Islet precursor cell (in vitro differentiated cells): ENCODE measurements around the gene ACSS2.

Experiments used
- DNase-seq: peaks from one replicate; pipeline ENCODE4 v3.0.0-alpha.2; 2018

ACSS2 gene

GRCh38 chr20:34876406-34877282 is at the start of gene ACSS2:
Gene ACSS2 (plus strand): TSS chr20:34876612. CDS start chr20:34876646, 34 bp downstream.
- no peak for DNase-seq

DNA sequence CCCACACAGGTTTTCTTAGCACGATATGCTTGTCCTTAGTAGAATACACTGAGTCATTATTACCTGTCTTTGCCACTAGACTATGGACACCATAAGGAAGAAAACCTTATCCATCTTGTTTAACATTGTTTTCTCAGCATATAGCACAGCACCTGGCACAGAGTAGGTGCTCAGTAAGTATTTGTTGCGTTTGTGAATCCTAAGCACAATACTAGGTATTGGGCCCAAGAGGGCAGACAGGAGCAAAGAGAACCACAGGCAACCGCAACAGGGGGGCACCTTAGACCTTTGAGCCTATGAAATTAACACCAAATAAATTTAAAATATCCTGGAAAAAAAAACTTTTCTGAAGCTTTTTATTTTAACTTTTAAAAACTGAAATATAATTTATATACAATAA is 47.2 kb upstream of the ACSS2 start:
- no peak for DNase-seq

DNA sequence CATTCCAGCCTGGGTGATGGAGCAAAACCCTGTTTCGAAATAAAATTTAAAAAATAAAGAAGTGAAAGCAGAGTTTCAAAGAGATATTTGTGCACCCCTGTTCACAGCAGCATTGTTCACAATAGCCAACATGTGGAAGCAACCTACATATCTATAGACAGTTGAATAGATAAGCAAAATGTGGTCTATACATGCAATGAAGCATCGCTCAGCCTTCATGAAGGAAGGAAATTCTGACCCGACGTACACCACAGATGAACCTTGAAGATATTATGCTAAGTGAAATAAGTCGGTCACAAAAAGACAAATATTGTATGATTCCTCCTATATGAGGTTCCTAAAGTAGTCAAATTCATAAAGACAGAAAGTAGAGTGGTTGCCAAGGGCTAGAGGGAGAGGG is 44.5 kb upstream of the ACSS2 start:
- DNase-seq: no peak

GRCh38 chr20:34834459-34834893 is 41.9 kb upstream of the ACSS2 start:
- no peak for DNase-seq

DNA sequence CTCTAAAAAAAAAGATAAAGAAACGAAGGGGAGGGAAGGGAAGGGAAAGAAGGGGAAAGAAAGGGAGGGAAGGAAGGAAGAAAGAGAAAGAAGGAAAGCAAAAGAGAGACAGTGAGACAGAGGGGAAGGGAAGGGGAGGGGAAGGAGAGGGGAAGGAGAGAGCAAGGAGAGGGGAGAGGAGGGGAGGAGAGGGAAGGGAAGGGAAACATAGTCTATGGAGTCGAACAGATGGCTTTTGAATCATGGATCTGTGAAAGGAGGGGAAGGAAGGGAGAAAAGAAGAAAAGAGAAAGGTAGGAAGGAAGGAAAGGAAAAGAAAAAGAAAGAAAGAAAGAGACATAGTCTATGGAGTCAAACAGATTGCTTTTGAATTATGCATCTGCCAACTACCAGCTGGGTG is 34.3 kb upstream of the ACSS2 start:
- DNase-seq: no peak

DNA sequence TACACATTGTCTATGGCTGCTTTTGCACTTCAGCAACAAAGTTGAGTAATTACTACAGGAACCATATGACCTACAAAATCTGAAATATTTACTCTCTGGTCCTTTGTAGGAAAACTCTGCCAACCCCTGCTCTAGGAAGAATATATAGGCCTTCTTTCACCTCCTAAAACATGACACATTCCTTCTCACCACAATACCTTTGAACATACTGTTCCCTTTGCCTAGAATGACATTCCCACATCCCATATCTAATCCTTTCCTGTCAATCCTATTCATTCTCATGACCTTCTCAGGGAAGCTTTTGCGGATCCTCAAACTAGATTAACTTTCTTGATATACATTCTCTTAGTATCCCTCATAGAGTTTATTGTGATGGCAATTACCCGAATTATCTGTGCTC is 33.0 kb upstream of the ACSS2 start:
- no peak for DNase-seq

DNA sequence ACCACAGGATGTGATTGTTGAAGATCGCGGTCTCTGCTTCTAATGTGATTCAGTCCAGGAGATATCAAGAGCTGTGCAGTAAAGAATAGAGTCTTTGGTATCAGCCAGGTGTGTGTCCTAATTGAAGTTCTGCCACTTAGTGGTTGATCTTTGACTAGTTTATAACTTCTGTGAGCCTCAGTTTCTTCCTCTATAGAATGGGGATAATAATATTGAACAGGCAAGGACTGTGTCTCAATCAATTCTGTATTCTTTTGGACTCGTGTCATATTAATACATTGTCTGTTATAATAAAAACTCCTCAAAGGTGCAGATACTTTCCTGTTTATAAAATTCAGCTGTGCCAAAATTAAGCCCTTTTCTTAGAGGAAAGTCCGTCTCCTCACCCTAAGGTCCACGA is 27.8 kb upstream of the ACSS2 start:
- DNase-seq: no peak

DNA sequence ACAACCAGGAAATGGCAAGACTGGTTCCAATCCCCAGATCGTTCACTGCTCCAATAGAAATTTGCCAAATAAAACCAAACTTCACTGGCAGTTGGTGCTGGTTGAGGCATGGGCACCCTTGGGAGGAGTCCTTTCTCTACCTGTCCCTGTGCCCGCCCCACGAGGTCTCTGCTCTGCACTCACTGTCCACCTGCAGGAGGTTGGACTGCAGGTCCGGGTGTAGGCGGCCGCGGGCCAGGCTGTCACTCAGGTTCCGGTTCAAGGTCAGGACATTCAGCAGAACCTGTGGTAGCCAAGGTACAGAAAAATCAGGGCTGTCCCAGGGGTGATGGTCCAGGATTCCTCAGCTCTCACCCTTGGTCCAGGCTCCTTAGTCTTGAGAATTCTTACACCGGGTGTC is 26.6 kb upstream of the ACSS2 start:
- no peak for DNase-seq

- DNase-seq: no peak
Measured at GRCh38 chr20:34850969-34851368, 25.4 kb upstream of the ACSS2 start.

GRCh38 chr20:34852298-34852697 is 24.1 kb upstream of the ACSS2 start:
- DNase-seq: no peak

GRCh38 chr20:34859367-34859766 is 17.0 kb upstream of the ACSS2 start:
- DNase-seq: peak; percentile 42

GRCh38 chr20:34859826-34860545 is 16.4 kb upstream of the ACSS2 start:
- DNase-seq: peak; percentile 35

DNA sequence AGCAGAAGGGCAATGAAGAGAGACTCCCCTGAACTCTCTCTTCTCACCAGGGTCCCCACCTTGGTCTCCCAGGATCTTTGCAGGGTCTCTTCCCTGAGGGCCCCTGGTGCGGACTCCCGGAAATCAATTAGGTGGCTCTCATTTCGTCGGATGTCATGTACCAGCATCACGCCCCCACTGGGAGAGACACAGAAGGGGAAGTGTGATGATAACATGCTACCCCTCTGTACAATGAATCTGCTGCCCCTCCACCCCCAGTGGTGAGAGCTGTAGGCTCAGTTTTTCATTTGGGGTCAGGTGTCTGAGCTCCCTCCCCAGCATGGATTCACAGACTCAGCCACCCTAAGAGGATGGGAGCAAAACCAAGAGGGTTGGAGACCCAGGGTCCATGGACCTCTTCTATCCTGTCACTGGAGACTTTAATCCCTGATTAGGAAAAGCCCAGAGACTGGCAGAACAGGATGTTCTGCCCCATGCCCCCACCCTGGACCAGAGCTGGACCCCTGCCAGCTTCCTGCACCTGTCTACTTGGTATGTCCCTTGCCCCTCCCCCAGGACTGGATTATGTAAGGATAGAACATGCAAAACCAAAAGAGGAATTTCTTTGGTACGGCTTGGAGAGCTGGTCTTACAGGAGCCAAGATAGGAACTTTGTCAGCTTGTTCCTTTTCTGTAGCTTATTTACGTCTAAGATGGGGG is 14.9 kb upstream of the ACSS2 start:
- DNase-seq: peak; percentile 25

DNA sequence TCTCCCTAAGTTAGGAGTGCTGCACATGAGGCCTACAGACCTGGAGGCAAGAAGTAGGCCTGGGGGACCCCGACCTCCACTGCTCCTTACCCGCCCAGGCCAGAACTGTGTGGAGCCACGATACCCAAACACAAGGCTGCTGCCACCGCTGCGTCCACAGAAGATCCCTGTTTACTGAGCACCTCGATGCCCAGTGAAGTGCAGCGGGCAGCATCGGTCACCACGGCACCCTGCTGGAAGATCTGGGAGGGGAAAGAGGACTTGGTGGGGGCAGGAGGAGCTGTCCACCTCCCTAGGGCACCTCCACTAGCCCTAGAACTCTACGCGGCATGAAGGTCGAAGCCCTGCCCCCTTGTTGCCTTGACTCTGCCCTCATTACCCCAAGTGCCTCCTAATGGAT is 13.7 kb upstream of the ACSS2 start:
- peak; percentile 25 for DNase-seq

DNA sequence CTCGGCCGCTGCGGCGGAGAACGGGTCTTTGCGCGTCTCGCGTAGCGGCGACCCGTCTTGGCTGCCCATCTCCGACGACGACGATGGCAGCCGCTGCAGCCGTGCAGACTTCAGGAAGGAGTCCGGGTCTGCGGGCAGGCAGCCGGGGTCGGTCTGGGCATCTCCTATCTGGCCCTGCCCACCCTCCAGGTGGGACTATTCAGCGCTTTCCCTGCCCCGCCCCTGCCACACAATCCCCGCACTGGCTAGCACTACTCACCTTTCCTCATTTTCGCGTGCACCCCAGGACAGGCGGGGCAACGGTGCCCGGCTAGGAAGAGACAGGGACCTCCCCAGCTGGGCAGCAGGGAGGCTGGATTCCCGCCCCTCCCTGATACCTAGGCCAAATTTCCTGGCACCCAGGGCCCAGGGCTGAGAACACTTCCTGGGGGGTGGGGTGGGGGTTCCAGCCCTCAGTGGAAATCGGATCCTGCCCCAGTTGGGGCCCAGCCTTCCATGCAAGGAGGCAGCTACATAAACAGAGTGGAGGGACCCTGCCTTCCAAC is 12.9 kb upstream of the ACSS2 start:
- DNase-seq: peak; percentile 38

DNA sequence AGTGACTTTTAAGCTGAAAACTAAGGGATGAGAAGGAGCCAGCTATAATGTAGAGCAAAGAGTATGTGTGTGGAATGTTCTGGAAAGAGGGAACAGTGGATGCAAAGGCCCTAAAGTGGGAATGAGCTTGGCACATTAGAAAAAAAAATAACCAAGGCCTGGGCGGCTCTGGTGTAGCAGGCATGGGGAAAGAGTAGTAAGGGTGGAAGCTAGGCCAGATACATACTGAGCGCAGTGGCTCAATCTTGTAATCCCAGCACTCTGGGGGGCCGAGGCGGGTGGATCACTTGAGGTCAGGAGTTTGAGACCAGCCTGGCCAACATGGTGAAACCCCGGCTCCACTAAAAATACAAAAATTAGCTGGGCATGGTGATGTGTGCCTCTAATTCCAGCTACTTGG is 12.2 kb upstream of the ACSS2 start:
- DNase-seq: peak; percentile 17

- DNase-seq: peak; percentile 45
Measured at GRCh38 chr20:34871320-34871926, 5.0 kb upstream of the ACSS2 start.

GRCh38 chr20:34871966-34872621 is 4.3 kb upstream of the ACSS2 start:
- DNase-seq: no peak

- DNase-seq: peak; percentile 92
Measured at GRCh38 chr20:34872622-34873224, 3.7 kb upstream of the ACSS2 start, which contains the start of gene GGT7. Gene GGT7 (minus strand): TSS chr20:34872856. CDS start chr20:34872815, 41 bp downstream.

DNA sequence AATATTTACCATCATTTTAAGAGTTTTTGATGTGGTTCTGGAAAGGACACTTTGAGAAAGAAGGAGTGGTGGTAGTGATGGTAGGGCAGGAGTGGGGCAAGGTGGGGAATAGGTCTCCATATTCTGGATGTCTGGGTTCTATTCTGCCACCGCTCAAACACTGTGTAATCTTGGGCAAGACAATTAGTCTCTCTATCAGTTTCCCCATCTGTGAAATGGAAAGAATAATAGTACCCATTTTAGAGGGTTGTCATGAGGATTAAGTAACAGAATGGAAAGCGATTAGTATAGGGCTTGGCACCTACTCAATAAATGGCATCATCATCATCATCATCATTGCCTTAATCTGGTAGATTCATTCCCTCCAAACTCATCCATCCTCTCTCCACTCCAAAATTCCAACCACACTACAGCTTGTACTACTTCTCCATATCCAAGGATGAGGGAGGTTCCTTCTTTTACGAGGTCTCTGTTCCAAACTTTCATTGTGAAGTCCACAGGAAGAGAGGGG is 2.8 kb upstream of the ACSS2 start:
- no peak for DNase-seq

GRCh38 chr20:34874094-34874654 is 2.2 kb upstream of the ACSS2 start:
- peak; percentile 92 for DNase-seq
